ENCODE measurements around the gene PERP.

GRCh38 chr6:138087593-138088325 lies 19.5 kb downstream of the PERP start:
- TF ChIP-seq CTCF (IDR thresholded peaks at IDR 0.05) (no peak), EZH2 (IDR thresholded peaks at IDR 0.05; ENCODE audit: borderline replicate concordance, insufficient read depth, low read depth, low read length, poor library complexity, severe bottlenecking) (no peak)
